Gastrocnemius medialis (tissue), 4 donors: ENCODE data around the gene CHN2.

Source experiments
- POLR2A ChIP-seq, 2 donors: fragments of 450-650 bp; IDR thresholded peaks; one replicate each; pipeline ENCODE4 v1.6.1; 2017; ENCODE audit warnings: antibody characterized with exemption in 2 of 2, mild to moderate bottlenecking in 2 of 2, moderate library complexity in 2 of 2
- TF ChIP-seq, protein P1 (sequence below), 5 experiments: fragments of 450-650 bp in 3 of 5; fragments of 200-600 bp in 2 of 5; sonication (generic) in 2 of 5; IDR thresholded peaks in 4 of 5; conservative IDR thresholded peaks in 1 of 5; 1 replicate in 4 of 5; 2 replicates in 1 of 5; pipeline ENCODE4 v1.5.1; 2016 to 2019; ENCODE audit warnings: antibody characterized with exemption in 5 of 5, mild to moderate bottlenecking in 3 of 5, moderate library complexity in 3 of 5

DNA sequence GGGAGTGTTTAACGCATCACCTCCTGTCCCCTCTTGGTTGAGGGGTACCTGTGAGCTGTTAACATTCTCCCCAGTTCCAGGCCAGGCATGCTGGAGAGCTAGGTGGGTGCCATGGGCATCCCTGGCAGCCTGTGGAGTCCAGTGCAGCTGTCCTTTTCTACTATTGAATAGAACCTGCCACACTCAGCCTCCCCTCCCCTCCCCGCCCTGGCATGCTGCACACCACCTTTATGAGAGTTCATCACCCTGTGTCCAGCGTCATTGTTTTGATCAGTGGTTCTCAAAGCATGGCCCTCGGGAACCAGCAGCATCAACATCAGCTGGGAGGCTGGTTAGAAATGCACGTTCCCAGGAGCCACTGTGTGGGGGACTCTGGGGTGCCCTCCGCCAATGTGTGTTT is 211.8 kb downstream of the CHN2 start:
- TF ChIP-seq, protein P1, sequence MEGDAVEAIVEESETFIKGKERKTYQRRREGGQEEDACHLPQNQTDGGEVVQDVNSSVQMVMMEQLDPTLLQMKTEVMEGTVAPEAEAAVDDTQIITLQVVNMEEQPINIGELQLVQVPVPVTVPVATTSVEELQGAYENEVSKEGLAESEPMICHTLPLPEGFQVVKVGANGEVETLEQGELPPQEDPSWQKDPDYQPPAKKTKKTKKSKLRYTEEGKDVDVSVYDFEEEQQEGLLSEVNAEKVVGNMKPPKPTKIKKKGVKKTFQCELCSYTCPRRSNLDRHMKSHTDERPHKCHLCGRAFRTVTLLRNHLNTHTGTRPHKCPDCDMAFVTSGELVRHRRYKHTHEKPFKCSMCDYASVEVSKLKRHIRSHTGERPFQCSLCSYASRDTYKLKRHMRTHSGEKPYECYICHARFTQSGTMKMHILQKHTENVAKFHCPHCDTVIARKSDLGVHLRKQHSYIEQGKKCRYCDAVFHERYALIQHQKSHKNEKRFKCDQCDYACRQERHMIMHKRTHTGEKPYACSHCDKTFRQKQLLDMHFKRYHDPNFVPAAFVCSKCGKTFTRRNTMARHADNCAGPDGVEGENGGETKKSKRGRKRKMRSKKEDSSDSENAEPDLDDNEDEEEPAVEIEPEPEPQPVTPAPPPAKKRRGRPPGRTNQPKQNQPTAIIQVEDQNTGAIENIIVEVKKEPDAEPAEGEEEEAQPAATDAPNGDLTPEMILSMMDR (IDR thresholded peaks at IDR 0.05 in 4 of 5, conservative IDR thresholded peaks at IDR 0.05 in 1 of 5) = no peak
- TF ChIP-seq POLR2A (IDR thresholded peaks at IDR 0.05) = no peak
